ENCODE data around the gene BFSP1.

DNA sequence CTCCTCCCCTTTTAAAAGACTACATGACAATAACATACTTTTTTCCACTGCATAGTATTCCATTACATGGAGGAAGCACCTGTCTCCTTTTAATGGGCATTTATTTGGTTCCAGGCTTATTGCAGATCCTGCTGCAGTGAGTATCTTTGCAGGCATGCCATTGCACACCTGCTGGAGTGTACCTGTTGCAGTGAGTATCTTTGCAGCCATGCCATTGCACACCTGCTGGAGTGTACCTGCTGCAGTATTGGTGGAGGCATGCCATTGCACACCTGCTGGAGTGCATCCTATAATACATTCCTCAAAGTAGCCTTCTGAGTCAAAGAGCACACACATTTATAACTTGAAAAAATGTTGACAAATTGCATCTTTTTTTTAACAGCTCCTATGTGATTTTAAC is 1.6 kb downstream of the BFSP1 start:
- TF ChIP-seq EZH2 (IDR thresholded peaks at IDR 0.05) (no peak), POLR2AphosphoS5 (IDR thresholded peaks at IDR 0.05; ENCODE audit: borderline replicate concordance, low read depth, low read length) (no peak)
